ENCODE results near the gene MEOX1.
"Not testable (repeated sequence)": the region's sequence is repeated elsewhere in the genome, so short reads cannot be mapped to it uniquely, and the experiment has no call there.

GRCh38 chr17:43686957-43687356, 25.2 kb upstream of the MEOX1 start:
- TF ChIP-seq CTCF (conservative IDR thresholded peaks at IDR 0.05; ENCODE audit: low read depth, low read length); MAFK (IDR thresholded peaks at IDR 0.05; ENCODE audit: low read depth, low read length); POLR2A (IDR thresholded peaks at IDR 0.05; ENCODE audit: low read depth, low read length); NFE2L2 (IDR thresholded peaks at IDR 0.05; ENCODE audit: low read depth, low read length); BHLHE40 (IDR thresholded peaks at IDR 0.05; ENCODE audit: low read depth, low read length); SMC3 (IDR thresholded peaks at IDR 0.05; ENCODE audit: low read depth, low read length): not testable (repeated sequence)
- TF ChIP-seq, protein P1, sequence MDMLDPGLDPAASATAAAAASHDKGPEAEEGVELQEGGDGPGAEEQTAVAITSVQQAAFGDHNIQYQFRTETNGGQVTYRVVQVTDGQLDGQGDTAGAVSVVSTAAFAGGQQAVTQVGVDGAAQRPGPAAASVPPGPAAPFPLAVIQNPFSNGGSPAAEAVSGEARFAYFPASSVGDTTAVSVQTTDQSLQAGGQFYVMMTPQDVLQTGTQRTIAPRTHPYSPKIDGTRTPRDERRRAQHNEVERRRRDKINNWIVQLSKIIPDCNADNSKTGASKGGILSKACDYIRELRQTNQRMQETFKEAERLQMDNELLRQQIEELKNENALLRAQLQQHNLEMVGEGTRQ (IDR thresholded peaks at IDR 0.05; ENCODE audit: low read depth, low read length): not testable (repeated sequence)

Measured in IMR-90 (cell line).